Stimulated activated CD8-positive, alpha-beta memory T cell treated with anti-CD3 and anti-CD28 coated beads, Interleukin-15, amount 100 ng/mL, for 48 hours (primary cell): ENCODE results near the gene DGKE.

Source experiments
- DNase-seq, 2 donors: peaks; one replicate each; pipeline ENCODE4 v3.0.0-alpha.2; 2020; ENCODE audit warnings: low read depth in 2 of 2

DGKE gene

DNA sequence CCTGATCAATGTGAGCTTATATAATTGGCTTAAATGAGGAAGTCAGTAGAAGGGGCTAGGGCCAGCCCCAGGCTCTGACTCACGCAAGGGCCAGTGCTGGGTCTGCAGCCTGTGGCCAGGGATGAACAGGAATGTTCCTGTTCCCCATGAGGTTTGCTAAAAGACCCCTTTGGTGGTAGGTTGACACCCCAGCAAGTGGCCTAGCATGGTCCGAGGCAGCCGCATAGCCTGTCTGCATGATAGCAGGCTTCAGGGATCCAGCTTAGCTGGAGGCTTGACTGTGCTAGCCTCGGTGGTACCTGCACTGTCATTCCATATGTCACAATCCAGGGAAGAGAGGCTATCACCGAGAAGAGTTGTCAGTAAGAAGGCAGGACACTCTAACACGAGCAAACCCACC is 56.4 kb downstream of the DGKE start:
- DNase-seq = no peak

DNA sequence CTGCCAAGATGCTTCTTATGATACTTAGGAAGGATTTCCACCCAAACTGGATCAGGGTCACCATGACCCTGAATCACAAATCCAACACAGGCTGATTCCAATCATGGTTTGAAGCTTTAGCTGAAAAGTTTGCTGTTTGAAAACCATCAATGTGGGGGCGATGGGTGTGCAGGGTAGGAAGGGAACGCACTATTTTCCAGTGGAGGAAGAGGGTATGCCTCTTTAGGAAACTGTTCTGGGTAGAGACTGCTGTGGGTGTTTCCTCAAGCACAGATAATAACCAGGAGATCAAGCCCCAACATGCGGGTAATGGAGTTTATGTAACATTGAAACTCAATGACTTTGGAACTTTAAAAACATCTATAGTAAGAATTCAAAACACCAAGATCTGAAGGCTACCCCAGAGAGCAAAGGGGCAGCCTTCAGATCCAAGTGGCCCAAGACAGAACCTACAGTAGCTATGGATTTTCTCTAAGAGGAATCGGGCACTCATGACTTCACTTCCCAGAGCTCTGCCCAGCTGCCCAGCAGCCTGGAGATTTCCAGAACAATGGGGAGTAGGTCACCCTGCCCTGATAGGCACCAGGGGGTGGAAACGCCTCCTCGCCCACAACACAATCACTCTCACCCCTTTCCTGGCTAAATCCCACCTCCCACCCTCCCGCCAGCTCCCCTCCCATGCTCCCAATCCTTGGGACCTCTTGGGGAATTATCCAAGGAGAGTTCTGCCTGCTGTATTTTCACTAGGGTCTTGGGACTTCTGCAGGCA is 57.1 kb downstream of the DGKE start:
- DNase-seq = no peak

DNA sequence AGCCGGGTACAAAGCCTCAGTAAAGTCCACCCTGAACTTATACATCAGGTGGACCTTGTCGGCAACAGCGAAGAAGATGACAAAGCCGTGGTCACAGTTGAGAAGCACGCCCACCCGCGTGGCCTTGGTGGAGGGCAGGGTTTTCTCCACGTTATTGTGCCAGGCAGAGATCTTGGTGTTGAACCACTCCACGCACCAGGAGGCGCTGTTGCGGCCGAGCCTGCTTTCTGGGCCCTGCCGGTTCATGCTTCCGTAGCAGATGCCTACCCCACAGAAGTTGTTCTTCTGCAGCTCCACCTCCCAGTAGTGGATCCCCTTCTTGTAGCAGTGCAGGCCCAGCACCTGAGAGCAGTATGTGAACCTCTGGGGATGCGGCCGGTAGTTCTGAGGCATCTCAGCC is 57.8 kb downstream of the DGKE start:
- peak; percentile 28 to 43 for DNase-seq

DNA sequence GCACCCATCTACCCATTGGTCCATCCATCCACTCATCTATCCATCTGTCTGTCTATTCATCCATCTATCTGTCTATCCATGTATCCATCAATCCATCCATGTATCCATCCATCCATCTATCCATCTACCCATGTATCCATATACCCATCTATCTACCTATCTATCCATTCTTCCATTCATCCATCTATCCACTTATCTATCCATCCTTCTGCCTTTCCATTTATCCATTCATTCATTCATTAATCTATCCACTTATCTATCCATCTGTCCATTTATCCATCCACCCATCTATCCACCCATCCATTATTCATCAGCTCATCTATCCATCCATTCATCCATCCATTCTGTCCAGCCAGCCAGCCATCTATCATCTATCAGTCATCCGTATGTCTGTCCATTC is 58.4 kb downstream of the DGKE start:
- no peak for DNase-seq

DNA sequence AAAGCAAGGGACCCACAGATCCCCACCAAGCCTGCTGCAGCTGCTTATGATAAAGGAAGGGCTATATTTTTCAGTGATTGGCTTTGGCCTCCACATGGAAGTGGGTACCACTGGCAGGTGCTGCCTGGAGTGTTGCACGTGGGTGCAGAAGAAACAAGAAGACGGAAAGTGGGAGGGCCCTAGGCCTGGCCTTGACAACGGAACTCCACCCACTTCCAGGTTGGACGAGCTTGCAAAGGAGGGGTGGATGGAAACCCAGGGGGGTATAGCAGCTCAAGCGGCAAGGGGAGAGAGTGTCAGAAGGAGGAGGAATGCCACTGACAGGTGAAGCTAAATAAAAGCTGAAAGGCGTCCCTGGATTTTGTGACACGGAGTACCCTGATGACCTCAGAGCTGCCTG is 59.6 kb downstream of the DGKE start:
- no peak for DNase-seq

DNA sequence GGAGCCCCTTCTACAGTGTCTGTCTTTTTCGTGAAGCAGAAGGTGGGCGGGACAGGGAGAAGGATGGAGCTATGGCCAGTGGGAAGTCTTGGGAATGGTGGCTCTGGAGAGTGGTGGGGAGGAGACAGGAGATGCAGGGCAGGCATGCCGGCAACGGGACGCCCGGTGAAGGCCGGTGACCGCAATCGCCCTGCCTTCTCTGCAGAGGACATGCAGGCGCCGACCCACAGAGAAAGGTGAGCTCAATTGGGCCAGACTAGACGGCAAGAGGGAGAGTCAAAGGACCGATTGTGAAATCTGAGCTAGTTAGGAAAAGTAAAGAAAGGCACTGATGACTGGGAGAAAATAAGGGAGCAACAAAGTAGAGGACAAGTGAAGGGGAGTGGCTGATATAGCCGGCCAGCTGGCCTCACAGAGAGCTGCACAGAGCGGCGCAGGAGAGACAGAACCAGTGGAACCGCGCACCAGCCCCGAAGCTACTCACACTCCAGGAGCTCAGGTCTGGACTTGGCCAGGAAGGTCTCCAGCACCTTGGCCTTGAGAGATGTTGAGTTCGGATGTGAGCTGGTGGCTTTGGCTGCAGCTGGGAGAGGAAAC is 61.0 kb downstream of the DGKE start:
- DNase-seq = no peak

DNA sequence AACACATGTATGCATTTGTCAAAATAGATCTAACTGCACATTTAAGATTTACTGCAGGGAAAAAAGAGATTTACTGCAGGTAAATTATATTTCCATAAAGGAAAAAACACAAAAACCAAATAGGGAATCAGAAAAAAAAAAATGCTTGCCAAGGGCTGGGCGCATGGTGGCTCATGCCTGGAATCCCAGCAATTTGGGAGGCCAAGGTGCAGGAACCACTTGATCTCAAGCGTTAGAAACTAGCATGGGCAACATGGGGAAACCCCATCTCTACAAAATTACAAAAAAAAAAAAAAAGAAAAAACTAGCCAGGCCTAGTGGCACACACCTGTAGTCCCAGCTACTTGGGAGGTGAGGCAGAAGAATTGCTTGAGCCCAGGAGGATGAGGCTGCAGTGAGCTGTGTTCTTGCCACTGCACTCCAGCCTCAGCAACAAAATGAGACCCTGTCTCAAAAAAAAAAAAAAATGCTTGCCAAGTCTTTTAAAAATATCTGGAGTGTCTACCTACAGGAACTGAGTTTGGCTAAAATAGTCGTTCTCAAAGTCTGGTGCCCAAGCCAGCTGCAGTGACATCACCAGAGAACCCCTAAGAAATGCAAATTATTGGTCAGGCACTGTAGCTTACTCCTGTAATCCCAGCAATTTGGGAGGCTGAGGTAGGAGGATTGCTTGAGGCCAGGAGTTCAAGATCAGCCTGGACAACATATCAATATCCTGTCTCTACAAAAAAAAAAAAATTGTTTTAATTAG is 62.4 kb downstream of the DGKE start:
- no peak for DNase-seq

DNA sequence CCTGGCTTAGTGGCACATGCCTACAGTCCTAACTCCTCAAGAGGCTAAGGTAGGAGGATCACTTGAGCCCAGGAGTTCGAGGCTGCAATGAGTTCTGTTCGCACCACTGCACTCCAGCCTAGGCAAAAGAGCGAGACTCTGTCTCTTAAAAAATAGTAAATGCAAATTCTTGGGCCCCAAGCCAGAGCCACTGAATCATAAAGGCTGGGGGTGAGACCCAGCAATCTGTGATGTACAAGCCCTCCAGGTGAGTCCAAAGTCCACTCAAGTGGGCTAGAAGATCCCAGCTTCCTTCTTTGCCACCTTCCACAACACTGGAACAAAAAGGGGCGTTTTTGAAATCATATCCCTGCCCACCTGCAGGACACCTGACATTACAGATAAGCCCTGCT is 63.0 kb downstream of the DGKE start:
- no peak for DNase-seq

DNA sequence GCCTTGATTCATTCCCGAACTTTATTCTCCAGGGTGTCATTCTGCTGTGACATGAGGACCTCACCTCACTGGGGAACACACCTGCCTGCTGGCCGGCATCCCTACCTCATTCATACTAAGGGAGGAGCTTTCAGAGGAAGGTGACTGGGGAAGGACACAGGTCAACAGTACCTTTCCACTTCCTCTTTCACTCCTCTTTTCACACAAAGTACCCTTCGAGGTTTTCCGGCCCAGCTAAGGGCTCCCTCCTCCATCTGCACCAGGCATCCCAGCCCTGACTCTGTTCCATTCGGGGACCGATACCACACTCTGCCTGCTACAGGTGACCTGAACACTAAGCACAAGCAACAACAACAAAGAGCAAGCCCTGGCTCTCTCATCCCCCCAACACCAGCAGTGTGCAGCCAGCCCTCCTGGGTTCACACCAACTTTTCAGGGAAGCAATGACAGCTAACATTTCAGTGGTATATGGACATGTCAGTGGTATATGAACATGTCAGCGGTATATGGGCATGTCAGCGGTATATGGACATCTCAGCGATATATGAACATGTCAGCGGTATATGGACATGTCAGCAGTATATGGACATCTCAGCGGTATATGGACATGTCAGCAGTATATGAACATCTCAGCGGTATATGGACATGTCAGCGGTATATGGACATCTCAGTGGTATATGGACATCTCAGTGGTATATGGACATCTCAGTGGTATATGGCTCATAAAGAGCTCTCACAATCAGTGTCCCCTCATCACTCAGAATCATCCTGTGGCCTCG is 63.9 kb downstream of the DGKE start:
- no peak for DNase-seq

DNA sequence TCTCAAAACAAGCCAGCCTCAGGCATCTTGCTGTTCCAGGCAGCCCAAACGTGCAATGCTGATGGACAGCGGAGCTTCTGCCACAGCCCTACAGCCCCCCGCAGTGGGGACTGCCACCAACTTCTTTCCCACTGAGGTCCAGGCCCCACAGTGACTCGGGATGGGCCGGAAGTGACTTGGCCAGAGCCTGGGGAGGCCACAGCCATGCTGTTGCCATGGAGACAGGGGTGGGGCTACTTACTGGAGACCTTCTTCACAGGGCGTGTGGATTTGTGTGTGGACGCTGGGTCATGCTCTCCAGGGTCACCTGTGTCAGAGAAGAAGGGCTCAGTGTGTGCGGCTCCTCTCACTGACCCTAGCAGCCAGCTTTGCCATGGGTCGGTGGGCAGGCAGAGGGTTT is 64.9 kb downstream of the DGKE start:
- DNase-seq = no peak

DNA sequence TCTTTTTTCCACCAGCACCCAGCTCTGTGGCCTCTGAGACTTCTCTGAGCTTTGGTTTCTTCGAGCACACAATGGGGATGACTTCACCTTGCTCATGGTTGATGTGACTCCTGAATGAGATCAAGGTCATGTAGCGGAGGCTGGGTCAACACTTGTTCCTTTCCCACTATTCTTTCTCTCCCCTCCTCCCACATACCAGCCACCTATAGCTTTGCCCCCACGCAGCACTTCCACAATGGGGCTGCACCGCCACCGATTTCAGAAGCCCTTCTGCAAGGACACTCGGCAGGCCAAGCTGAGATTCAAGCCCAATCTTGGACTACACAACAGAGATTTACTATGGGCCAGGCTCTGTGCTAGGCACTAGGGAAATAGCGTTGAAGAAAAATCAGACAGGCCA is 65.5 kb downstream of the DGKE start:
- DNase-seq = no peak

DNA sequence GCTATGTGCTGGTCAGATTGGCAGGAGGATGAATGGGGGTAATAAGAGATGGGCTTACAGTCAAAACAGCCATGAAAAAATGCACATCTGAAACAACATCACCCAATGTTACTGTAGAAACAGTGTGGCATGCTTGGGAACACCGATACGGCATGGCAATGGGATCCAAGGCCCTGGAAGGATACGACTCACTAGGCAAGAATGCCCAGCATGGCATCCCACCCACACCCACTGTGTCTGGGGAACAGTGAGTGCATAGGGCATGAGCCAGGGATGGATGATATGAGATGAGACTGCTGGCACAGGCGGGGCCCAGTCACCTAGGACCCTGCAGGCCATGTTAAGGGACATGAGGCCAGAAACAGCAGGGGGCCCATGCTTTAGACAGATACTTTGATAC is 68.4 kb downstream of the DGKE start:
- DNase-seq = no peak

DNA sequence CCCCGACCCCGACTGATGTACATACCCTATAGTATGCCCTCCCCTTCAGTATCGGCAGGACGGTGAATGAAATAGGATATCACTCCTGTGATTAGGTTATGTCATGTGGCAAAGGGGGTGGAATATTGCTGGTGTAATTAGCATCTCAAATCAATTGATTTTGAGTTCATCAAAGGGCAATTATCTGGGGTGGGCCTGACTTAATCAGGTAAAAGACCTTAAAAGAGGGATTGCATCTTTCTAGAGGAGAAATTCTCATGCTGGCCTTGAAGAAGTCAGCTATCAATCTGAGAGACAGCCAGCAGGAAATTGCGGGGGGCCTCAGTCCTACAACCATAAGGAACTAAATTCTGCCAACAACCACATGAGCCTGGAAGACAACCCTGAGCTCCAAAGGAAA is 69.6 kb downstream of the DGKE start:
- DNase-seq = no peak

DNA sequence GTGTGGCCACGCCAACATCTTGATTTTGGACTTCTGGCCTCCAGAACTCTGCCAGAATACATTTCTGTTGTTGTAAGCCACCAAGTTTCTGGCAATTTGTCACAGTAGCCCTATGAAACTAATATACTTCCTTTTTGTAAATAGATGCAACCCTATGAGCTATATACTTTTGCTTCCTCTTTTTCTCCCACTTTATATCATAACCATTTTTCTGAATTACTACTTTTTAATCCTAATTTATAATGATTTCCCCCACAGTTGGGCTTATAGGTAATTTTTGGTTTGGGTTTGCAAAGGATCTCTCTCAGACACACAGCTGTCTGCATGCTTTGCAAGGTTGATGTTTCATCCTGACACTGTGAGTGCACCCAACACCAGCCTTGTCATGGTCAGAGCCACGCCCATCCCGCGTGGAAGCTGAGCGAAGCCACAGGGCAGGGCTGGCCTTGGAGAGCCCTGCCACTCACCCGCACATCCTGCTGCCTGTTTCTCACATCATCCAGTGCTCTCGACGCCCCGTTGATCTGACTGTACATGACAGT is 74.1 kb downstream of the DGKE start:
- DNase-seq = peak in 1 of 2 donors; percentile 21

DNA sequence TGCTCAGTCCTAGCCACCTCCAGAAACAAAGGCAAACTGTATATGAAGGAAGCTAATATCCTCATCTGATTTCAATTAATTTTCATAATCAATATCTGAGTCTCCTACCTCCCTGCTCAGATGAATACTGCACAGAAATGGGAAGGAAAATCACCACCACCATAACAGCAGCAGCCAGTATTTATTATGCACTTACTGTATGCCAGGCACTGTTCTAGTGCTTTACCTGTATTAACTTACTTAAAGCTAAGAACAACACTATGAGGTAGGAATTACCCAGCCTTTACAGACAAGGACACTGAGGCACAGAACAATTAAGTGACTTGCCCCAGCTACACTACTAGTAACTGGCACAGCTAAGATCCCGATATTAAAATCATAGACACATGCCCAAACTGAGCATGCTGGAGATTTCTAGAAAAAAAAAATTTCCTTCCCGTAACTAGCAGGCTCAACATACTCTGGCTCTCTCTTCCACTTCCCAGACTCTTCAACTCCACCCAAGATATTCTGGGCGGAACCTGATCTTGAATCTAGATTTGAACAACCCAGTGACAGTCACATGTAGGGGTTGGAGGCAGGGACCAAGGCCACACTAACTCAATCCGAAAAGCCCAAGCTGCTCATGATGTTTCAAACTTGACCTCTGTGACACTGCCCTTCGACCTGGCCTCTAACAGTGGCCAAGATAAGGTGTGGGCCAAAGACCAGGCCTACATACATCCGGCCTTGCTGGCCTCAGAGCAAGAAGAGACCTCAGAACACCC is 76.0 kb downstream of the DGKE start:
- no peak for DNase-seq

DNA sequence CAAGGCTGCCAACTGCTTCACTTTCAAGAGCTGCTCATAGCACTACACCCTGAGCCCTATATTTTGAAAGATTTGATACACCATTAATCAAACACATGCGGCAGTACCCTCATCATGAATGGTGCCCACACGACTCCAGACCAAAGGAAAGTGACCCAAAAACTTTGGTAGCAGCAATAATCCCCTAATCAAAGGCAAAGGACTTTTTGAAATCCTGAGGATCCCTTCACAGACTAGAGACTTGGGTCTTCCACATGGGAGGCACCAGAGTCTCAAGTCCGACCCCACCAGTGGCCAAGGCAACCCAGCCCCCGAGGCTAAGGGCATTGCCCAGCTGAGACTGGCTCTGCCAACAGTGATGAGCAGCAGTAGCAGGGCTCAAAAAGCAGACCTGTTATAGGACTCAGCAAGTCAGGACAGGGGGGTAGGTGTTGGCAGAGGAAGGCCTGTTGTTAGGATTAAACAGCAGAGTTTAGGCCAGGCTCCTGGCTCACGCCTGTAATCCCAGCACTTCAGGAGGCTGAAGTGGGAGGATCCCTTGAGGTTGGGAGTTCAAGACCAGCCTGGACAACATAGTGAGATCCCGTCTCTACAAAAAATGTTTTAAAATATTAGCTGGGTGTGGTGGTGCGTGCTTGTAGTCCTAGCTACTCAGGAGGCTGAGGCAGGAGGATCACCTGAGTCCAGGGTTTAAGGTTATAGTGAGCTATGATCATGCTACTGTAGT is 76.7 kb downstream of the DGKE start:
- no peak for DNase-seq

DNA sequence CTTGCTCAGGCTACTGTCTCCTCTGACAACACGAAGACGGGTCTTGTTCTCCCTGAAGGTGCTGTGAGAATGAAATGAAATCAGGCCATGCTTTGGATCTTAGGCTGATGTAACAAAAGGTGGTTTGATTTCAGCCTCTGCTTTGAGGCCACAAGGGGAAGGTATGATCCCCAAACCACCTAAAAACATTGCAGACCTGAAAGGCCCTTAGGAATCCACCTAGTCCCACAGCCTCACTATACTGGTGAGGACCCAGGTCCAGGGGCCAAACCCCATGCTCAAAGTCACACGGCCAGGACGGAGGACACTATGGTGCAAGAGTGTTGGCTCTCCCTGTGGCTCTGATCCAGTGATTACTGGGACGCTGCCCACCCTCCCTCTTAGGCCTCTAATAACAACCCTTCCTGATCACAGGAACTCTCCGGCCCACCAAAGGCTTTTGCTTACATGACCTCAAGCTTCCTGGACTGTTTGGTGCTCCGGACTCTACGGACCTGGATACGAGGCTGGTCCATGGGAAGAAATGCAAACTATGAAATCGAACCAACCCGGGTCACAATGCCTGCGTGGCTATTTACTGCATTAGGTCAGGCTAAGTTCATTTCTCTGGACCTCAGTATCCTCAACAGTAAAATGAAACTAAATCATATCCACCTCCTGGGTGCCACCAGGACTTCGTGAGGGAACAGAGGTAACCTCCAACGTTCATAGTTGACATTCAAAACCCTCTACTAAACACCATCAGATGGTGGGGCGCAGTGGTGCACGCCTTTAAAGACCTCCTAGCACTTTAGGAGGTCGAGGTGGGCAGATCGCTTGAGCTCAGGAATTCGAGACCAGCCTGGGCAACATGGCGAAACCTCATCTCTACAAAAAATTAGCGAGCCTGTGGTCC is 78.4 kb downstream of the DGKE start:
- no peak for DNase-seq

DNA sequence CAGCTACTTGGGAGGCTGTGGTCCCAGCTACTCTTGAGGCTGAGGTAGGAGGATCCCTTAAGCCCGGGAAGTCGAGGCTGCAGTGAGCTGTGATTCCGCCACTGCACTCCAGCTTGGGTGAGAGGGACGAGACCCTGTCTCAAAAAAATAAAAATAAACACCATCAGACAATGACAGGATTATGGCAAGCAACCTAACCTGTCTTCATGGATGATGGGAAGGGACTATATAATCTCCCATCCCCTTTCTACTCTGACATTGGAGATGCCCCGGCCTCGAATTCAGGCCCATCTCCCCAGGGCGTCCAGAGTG is 79.0 kb downstream of the DGKE start:
- DNase-seq = no peak

DNA sequence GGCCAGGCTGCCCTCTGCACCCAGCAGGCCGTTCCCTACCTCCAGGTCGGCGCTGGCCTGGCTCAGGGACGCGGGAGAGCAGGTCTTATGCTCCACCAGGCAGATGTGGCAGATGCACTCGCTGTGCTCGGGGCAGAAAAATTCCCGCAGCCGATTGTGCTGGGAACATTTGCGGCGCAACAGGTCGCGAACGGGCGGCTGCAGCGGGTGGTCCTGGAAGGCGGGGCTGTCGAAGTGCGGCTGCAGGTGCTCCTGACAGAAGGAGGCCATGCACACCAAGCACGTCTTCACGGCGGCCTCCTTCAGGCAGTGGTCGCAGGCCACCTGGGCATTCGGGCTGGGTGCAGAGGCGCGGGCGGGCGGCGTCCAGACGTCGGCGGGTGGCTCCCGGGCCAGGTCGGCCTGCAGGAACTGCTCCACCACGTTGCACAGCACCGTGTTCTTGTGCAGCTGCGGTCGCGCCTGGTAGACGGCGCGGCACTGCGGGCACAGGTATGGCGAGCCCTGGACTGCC is 79.5 kb downstream of the DGKE start:
- DNase-seq = no peak
